ENCODE results near the gene MED9. TPM values are rescaled to one million over a fixed set of nuclear protein-coding genes. Genes with fewer than 3 reads are reported as not detected.

MED9 gene
- total RNA-seq, 1 experiment from 2014 or later, result 20.4 TPM

- no peak overlapping the region for H3K4me3 ChIP-seq (ENCODE audit: low read depth, low read length, poor library complexity, severe bottlenecking)
- ChIA-PET CTCF (no interaction called here), POLR2A (ENCODE audit: low non-redundant PET) (no interaction called here)
- H3K9me3 ChIP-seq (ENCODE audit: low read depth, low read length, poor library complexity, severe bottlenecking), result no peaks in the 10 kb centered on the region
- H3K27me3 ChIP-seq (replicated peaks; ENCODE audit: insufficient read depth, low read depth, low read length, poor library complexity), result no peaks in the 10 kb centered on the region
- H3K36me3 ChIP-seq (ENCODE audit: insufficient read depth, low read length, poor library complexity, severe bottlenecking), result no peaks in the 10 kb centered on the region
- no peak overlapping the region for H3K27ac ChIP-seq (ENCODE audit: low read depth, low read length, poor library complexity, severe bottlenecking)
- no peak for TF ChIP-seq CTCF (conservative IDR thresholded peaks at IDR 0.05; ENCODE audit: low read depth, low read length)
- no peak for TF ChIP-seq EZH2 (IDR thresholded peaks at IDR 0.05; ENCODE audit: borderline replicate concordance, low read depth, low read length, poor library complexity, severe bottlenecking)
- intact Hi-C loops (cut with micrococcal nuclease; ENCODE audit: unreplicated experiment), result no loop called here
- H3K4me1 ChIP-seq (ENCODE audit: insufficient read depth, low read length, poor library complexity, severe bottlenecking), result no peaks in the 10 kb centered on the region
- DNase-seq (ENCODE audit: low spot score), result no peak
- no TSS peak for BruUV-seq (replicated peaks)
These were observed 38.5 kb downstream of the MED9 start for GRCh38 chr17:17514993-17515933.

- H3K27ac ChIP-seq (ENCODE audit: low read depth, low read length, poor library complexity, severe bottlenecking), result no peak overlapping the region
- H3K36me3 ChIP-seq (ENCODE audit: insufficient read depth, low read length, poor library complexity, severe bottlenecking), result no peaks in the 10 kb centered on the region
- no peaks in the 10 kb centered on the region for H3K27me3 ChIP-seq (replicated peaks; ENCODE audit: insufficient read depth, low read depth, low read length, poor library complexity)
- no TSS peak for BruUV-seq (replicated peaks)
- TF ChIP-seq EZH2 (IDR thresholded peaks at IDR 0.05; ENCODE audit: borderline replicate concordance, low read depth, low read length, poor library complexity, severe bottlenecking) (no peak), CTCF (conservative IDR thresholded peaks at IDR 0.05; ENCODE audit: low read depth, low read length) (no peak)
- no peaks in the 10 kb centered on the region for H3K9me3 ChIP-seq (ENCODE audit: low read depth, low read length, poor library complexity, severe bottlenecking)
- intact Hi-C loops (cut with micrococcal nuclease; ENCODE audit: unreplicated experiment), result no loop called here
- CTCF ChIA-PET, result interaction anchor here (0.8 kb wide), 1 partner anchor 19 kb away, joined by 3 read pairs; no protein-coding TSS in a partner anchor
- no peak for DNase-seq (ENCODE audit: low spot score)
- POLR2A ChIA-PET (ENCODE audit: low non-redundant PET), result no interaction called here
- no peaks in the 10 kb centered on the region for H3K4me1 ChIP-seq (ENCODE audit: insufficient read depth, low read length, poor library complexity, severe bottlenecking)
- no peak overlapping the region for H3K4me3 ChIP-seq (ENCODE audit: low read depth, low read length, poor library complexity, severe bottlenecking)
These were observed 39.4 kb downstream of the MED9 start for GRCh38 chr17:17515934-17516930.

GRCh38 chr17:17516941-17517720, 40.3 kb downstream of the MED9 start:
- Histone ChIP-seq H3K36me3 (ENCODE audit: insufficient read depth, low read length, poor library complexity, severe bottlenecking) (no peaks in the 10 kb centered on the region), H3K4me1 (ENCODE audit: insufficient read depth, low read length, poor library complexity, severe bottlenecking) (peaks cover under 1% of the 10 kb centered on the region), H3K4me3 (ENCODE audit: low read depth, low read length, poor library complexity, severe bottlenecking) (no peak overlapping the region), H3K27me3 (replicated peaks; ENCODE audit: insufficient read depth, low read depth, low read length, poor library complexity) (no peaks in the 10 kb centered on the region), H3K27ac (ENCODE audit: low read depth, low read length, poor library complexity, severe bottlenecking) (no peak overlapping the region), H3K9me3 (ENCODE audit: low read depth, low read length, poor library complexity, severe bottlenecking) (no peaks in the 10 kb centered on the region)
- no peak for DNase-seq (ENCODE audit: low spot score)
- CTCF ChIA-PET, result interaction anchor here (0.8 kb wide), 1 partner anchor 20 kb away, joined by 3 read pairs; no protein-coding TSS in a partner anchor
- no TSS peak for BruUV-seq (replicated peaks)
- TF ChIP-seq EZH2 (IDR thresholded peaks at IDR 0.05; ENCODE audit: borderline replicate concordance, low read depth, low read length, poor library complexity, severe bottlenecking), result no peak
- TF ChIP-seq CTCF (conservative IDR thresholded peaks at IDR 0.05; ENCODE audit: low read depth, low read length), result no peak
- POLR2A ChIA-PET (ENCODE audit: low non-redundant PET), result no interaction called here
- intact Hi-C loops (cut with micrococcal nuclease; ENCODE audit: unreplicated experiment), result no loop called here
